B cell (primary cell): ENCODE measurements around the gene CROT.

Experiments used
- CTCF ChIP-seq: fragments of 200-600 bp; IDR thresholded peaks from one replicate; pipeline ENCODE4 v1.8.0; 2022; ENCODE audit warnings: antibody characterized with exemption, mild to moderate bottlenecking
- EZH2 ChIP-seq: IDR thresholded peaks from 2 replicates; pipeline ENCODE4 v1.6.1; 2012; ENCODE audit warnings: borderline replicate concordance, low read depth, mild to moderate bottlenecking, moderate library complexity, low read length; ENCODE audit not compliant: insufficient read depth, poor library complexity, severe bottlenecking

DNA sequence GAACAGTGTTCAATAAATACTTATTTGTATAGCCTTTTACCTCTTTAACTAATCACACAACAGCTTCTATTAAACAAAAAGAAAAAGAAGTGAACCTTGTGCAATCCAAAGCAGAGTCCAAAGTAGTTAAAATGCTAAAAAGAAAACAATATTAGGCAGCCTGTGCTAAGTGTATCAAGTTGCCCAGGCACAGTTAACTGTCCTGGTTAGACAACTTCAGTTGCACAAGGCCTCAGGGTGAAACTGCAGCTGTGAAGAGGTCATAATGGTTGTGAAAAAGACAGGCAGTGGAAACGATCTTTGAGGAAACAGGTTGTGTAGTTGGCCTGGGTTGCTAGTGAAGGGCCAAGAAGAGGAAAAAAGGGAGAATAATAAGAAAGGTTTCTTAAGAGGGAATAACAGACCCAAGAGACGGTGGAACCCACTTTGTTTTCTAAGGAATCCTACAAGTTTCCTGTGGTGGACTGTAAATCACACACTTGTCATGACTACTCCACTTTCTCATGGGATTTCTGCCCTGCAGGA is 6.0 kb upstream of the CROT start:
- TF ChIP-seq CTCF (no peak), EZH2 (no peak)
